ENCODE measurements around the gene SHCBP1. TPM values are rescaled to one million over a fixed set of nuclear protein-coding genes. Genes with fewer than 3 reads are reported as not detected.

SHCBP1 gene
- polyA plus RNA-seq, 10 donors = 6.2 to 11.7 (median 9.0) TPM

Other genes with a start within 250 kb of the SHCBP1 start
- 10 to 100 TPM; 77.8 to 94.7 (median 85.6) TPM for gene VPS35, start 67.8 kb upstream of the SHCBP1 start, polyA plus RNA-seq (ENCODE audit: insufficient read length in 10 of 10)
- gene ORC6, start 68.3 kb upstream of the SHCBP1 start, polyA plus RNA-seq (ENCODE audit: insufficient read length in 10 of 10) = 10 to 100 TPM in 7 of 10 donors, 1 to 10 TPM in 3; 7.0 to 17.7 (median 10.9) TPM
- 10 to 100 TPM in 5 of 10 donors, 1 to 10 TPM in 5; 4.6 to 17.9 (median 10.1) TPM for gene MYLK3, start 127.0 kb upstream of the SHCBP1 start, polyA plus RNA-seq (ENCODE audit: insufficient read length in 10 of 10)
- gene C16orf87, start 209.8 kb upstream of the SHCBP1 start, polyA plus RNA-seq (ENCODE audit: insufficient read length in 10 of 10) = 10 to 100 TPM; 21.1 to 33.2 (median 25.4) TPM